ENCODE data around the gene JAK1.

DNA sequence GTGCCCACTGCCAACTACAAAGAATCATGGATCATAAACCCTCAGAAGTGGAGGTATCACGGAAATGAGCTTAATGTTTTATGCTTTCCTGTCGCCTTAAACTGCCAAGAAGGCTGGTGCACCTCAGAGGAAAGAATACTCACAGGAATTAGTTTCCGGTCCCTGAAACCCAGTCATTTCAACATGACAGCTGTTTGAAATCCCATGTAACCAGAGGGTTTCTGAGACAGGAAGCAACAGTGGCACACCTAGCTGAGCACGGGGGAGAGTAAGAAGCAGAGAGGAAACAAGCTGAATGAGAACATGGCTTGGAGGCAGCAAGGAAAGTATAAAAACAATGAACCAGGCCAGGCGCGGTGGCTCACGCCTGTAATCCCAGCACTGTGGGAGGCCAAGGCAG, 3.9 kb downstream of the JAK1 start:
- TF ChIP-seq, protein P1, sequence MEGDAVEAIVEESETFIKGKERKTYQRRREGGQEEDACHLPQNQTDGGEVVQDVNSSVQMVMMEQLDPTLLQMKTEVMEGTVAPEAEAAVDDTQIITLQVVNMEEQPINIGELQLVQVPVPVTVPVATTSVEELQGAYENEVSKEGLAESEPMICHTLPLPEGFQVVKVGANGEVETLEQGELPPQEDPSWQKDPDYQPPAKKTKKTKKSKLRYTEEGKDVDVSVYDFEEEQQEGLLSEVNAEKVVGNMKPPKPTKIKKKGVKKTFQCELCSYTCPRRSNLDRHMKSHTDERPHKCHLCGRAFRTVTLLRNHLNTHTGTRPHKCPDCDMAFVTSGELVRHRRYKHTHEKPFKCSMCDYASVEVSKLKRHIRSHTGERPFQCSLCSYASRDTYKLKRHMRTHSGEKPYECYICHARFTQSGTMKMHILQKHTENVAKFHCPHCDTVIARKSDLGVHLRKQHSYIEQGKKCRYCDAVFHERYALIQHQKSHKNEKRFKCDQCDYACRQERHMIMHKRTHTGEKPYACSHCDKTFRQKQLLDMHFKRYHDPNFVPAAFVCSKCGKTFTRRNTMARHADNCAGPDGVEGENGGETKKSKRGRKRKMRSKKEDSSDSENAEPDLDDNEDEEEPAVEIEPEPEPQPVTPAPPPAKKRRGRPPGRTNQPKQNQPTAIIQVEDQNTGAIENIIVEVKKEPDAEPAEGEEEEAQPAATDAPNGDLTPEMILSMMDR (tag by site-specific recombination; IDR thresholded peaks at IDR 0.05): no peak
- no peak for TF ChIP-seq ZNF37A (tag by site-specific recombination; IDR thresholded peaks at IDR 0.05)
- no peak for TF ChIP-seq YY1 (tag by site-specific recombination; IDR thresholded peaks at IDR 0.05)

Data from HEK293 (cell line).